HCT116 (cell line): Measurements from ENCODE around the gene MED13L. TPM values are rescaled to one million over a fixed set of nuclear protein-coding genes. Genes with fewer than 3 reads are reported as not detected.

Experiments used
- ATAC-seq: fragments of 200-7000 bp; cut with Tn5 transposase; 2 replicates; pipeline ENCODE4 v1.9.1; 2020; ENCODE audit warnings: mild to moderate bottlenecking, moderate library complexity
- BruUV-seq: library from RNA; stranded (reverse); fragments of 400-500 nt; replicated peaks from 2 replicates; lab custom pipeline; 2021; lab: Mats Ljungman, UMichigan
- CTCF ChIA-PET: fragments of 300-600 bp; sonication (Branson Sonifier 250); formaldehyde crosslinking; loops from one replicate; lab custom pipeline; 2021; ENCODE audit warnings: antibody characterized with exemption; lab: Charles Lee
- POLR2A ChIA-PET: fragments of 300-600, 350-600 bp; sonication (Branson Sonifier 250); formaldehyde crosslinking; loops from one replicate; lab custom pipeline; 2021; ENCODE audit warnings: antibody characterized with exemption; lab: Charles Lee
- RAD21 ChIA-PET, 2 experiments: fragments of 300-600 bp; sonication (Branson Sonifier 250); formaldehyde crosslinking; loops; one replicate each; lab custom pipeline; 2023; ENCODE audit warnings: low total read pairs in 2 of 2; ENCODE audit not compliant: uncharacterized antibody in 2 of 2, unreplicated experiment in 2 of 2, low non-redundant PET in 1 of 2; lab: Charles Lee
- DNase-seq: peaks from one replicate; pipeline ENCODE4 v3.0.0-alpha.2; 2010; ENCODE audit warnings: low read depth, low spot score
- H2AFZ ChIP-seq: fragments of 200-600 bp; shearing (Covaris generic), sonication (generic); 2 replicates; pipeline ENCODE4 v1.6.1; 2017; ENCODE audit warnings: low read depth, mixed run types, mixed read lengths, antibody characterized with exemption, low read length; ENCODE audit not compliant: poor library complexity, severe bottlenecking
- H3K27ac ChIP-seq: 2 replicates; pipeline ENCODE4 v1.5.1; 2012; ENCODE audit warnings: low read depth, low read length
- H3K27me3 ChIP-seq: fragments of 200-600 bp; sonication (generic); 2 replicates; pipeline ENCODE4 v1.6.1; 2016; ENCODE audit warnings: mixed run types, low read length, mixed read lengths; ENCODE audit not compliant: insufficient read depth
- H3K36me3 ChIP-seq, 2 experiments: fragments of 200-500 bp in 1 of 2; fragments of 200-600 bp in 1 of 2; sonication (Bioruptor generic) in 1 of 2; sonication (generic) in 1 of 2; 2 replicates each; pipeline versions ENCODE4 v1.5.1 to v1.6.1; 2014 to 2016; ENCODE audit warnings: low read length in 2 of 2, inconsistent platforms in 1 of 2, mixed read lengths in 1 of 2, mixed run types in 1 of 2; ENCODE audit not compliant: insufficient read depth in 2 of 2, control insufficient read depth in 1 of 2
- H3K4me1 ChIP-seq, 2 experiments: fragments of 200-600 bp in 1 of 2; sonication (generic) in 1 of 2; 2 replicates each; pipeline versions ENCODE4 v1.5.1 to v1.6.1; 2012 to 2017; ENCODE audit warnings: low read length in 2 of 2, inconsistent platforms in 1 of 2, mild to moderate bottlenecking in 1 of 2, mixed read lengths in 1 of 2, mixed run types in 1 of 2, moderate library complexity in 1 of 2; ENCODE audit not compliant: insufficient read depth in 2 of 2, control insufficient read depth in 1 of 2
- H3K4me2 ChIP-seq: fragments of 200-600 bp; sonication (generic); 2 replicates; pipeline ENCODE4 v1.6.1; 2017; ENCODE audit warnings: mixed run types, low read length, mixed read lengths
- H3K4me3 ChIP-seq, 2 experiments: fragments of 200-600 bp in 1 of 2; sonication (generic) in 1 of 2; replicated peaks in 1 of 2; 2 replicates each; pipeline ENCODE4 v1.5.1; 2011 to 2016; ENCODE audit warnings: low read length in 2 of 2, control low read depth in 1 of 2, low read depth in 1 of 2, mild to moderate bottlenecking in 1 of 2, mixed read lengths in 1 of 2, mixed run types in 1 of 2
- H3K79me2 ChIP-seq: fragments of 200-600 bp; sonication (generic); 2 replicates; pipeline ENCODE4 v1.6.1; 2017; ENCODE audit warnings: mild to moderate bottlenecking, mixed run types, low read length, moderate library complexity, mixed read lengths; ENCODE audit not compliant: insufficient read depth
- H3K9ac ChIP-seq: fragments of 200-600 bp; sonication (generic); 2 replicates; pipeline ENCODE4 v1.6.1; 2016; ENCODE audit warnings: low read length, mixed read lengths
- H3K9me2 ChIP-seq: fragments of 200-600 bp; sonication (generic), shearing (Covaris generic); 2 replicates; pipeline ENCODE4 v1.6.1; 2017; ENCODE audit warnings: mixed run types, mild to moderate bottlenecking, moderate library complexity; ENCODE audit not compliant: insufficient read depth
- H3K9me3 ChIP-seq, 2 experiments: fragments of 200-500 bp in 1 of 2; fragments of 200-600 bp in 1 of 2; sonication (Bioruptor generic) in 1 of 2; sonication (generic) in 1 of 2; 2 replicates each; pipeline ENCODE4 v1.6.1; 2014 to 2017; ENCODE audit warnings: low read length in 2 of 2, mixed read lengths in 2 of 2, inconsistent platforms in 1 of 2, low read depth in 1 of 2, mild to moderate bottlenecking in 1 of 2, mixed run types in 1 of 2, moderate library complexity in 1 of 2; ENCODE audit not compliant: control insufficient read depth in 1 of 2, insufficient read depth in 1 of 2
- H4K20me1 ChIP-seq: fragments of 200-600 bp; sonication (generic), shearing (Covaris generic); 2 replicates; pipeline ENCODE4 v1.6.1; 2017; ENCODE audit warnings: mixed run types, mild to moderate bottlenecking, moderate library complexity; ENCODE audit not compliant: insufficient read depth
- ATF3 ChIP-seq: IDR thresholded peaks from 2 replicates; pipeline ENCODE4 v1.6.1; 2012
- CEBPB ChIP-seq: IDR thresholded peaks from 2 replicates; pipeline ENCODE4 v1.6.1; 2012; ENCODE audit warnings: low read depth
- EGR1 ChIP-seq: IDR thresholded peaks from 2 replicates; pipeline ENCODE4 v1.6.1; 2012; ENCODE audit warnings: low read depth
- EZH2 ChIP-seq: fragments of 200-600 bp; sonication (generic); IDR thresholded peaks from 2 replicates; pipeline ENCODE4 v1.6.1; 2017; ENCODE audit warnings: antibody characterized with exemption, mixed run types
- FOSL1 ChIP-seq: IDR thresholded peaks from 2 replicates; pipeline ENCODE4 v1.6.1; 2012; ENCODE audit warnings: low read depth
- JUND ChIP-seq: IDR thresholded peaks from 2 replicates; pipeline ENCODE4 v1.6.1; 2012
- POLR2AphosphoS5 ChIP-seq: IDR thresholded peaks from 2 replicates; pipeline ENCODE4 v1.6.1; 2011; ENCODE audit warnings: mild to moderate bottlenecking, low read depth, low read length, moderate library complexity
- RAD21 ChIP-seq: IDR thresholded peaks from 2 replicates; pipeline ENCODE4 v1.6.1; 2012; ENCODE audit warnings: low read depth, mild to moderate bottlenecking
- SIN3A ChIP-seq: IDR thresholded peaks from 2 replicates; pipeline ENCODE4 v1.6.1; 2012; ENCODE audit warnings: low read depth
- SP1 ChIP-seq: IDR thresholded peaks from 2 replicates; pipeline ENCODE4 v1.6.1; 2012; ENCODE audit warnings: low read depth
- YY1 ChIP-seq: IDR thresholded peaks from 2 replicates; pipeline ENCODE4 v1.6.1; 2011; ENCODE audit warnings: low read length, low read depth, moderate library complexity, mild to moderate bottlenecking; ENCODE audit not compliant: insufficient replicate concordance; ENCODE audit errors: extremely low read depth
- ZNF274 ChIP-seq: fragments of 200-500 bp; sonication (Bioruptor generic); IDR thresholded peaks from 2 replicates; pipeline ENCODE4 v1.6.1; 2014; ENCODE audit warnings: mild to moderate bottlenecking, low read depth, low read length, inconsistent platforms
- intact Hi-C: fragments of 100-400 bp; cut with micrococcal nuclease; formaldehyde crosslinking; loops from 2 replicates; pipeline ENCODE4 v1.10.0; 2022
- total RNA-seq: library from RNA; stranded (reverse); gene quantifications from one replicate; pipeline ENCODE4 v1.2.1, GENCODE V29; 2021; ENCODE audit not compliant: unreplicated experiment
- TF ChIP-seq, protein P1 (sequence below): IDR thresholded peaks from 2 replicates; pipeline ENCODE4 v1.6.1; 2012; ENCODE audit warnings: low read depth

The MED13L gene
- total RNA-seq, 1 experiment from 2014 or later: 176 TPM

DNA sequence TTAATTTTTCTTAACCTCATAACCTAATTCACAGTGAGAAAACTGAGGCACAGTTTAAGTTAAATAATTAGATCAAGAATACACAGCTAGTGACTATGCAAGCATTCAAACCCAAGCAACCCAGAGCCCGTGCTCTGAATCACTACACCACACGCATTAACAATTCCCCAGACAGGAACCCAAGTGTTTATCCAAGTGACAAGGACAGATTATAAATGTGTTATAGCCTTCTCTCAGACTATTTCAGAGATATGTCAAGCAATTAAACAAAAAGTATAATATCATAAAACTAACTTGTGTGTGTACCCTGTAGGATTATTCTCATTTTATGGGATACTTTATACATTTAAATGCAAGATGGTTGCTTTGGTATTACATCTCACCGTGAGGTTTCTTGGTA is 43.8 kb downstream of the MED13L start:
- ChIA-PET POLR2A (no interaction called here), CTCF (no interaction called here), RAD21 (no interaction called here)
- Histone ChIP-seq H3K4me3 (no peak overlapping the region), H3K27ac (no peak overlapping the region), H3K4me2 (no peak overlapping the region), H3K79me2 (peaks cover 100% of the 10 kb centered on the region), H3K4me1 (peaks cover 11 to 19% of the 10 kb centered on the region in 2 experiments; a peak in 3 of 4 replicates), H3K9me3 (no peaks in the 10 kb centered on the region), H3K9me2 (no peaks in the 10 kb centered on the region), H4K20me1 (peaks cover 84% of the 10 kb centered on the region), H3K36me3 (0 out of 4 replicates have a peak, but pooled peaks cover 0 to 3% of the 10 kb centered on the region in 2 experiments), H3K9ac (no peak overlapping the region), H2AFZ (no peak overlapping the region), H3K27me3 (no peaks in the 10 kb centered on the region)
- no TSS peak for BruUV-seq
- no peak for TF ChIP-seq SP1
- no peak for TF ChIP-seq CEBPB
- TF ChIP-seq, protein P1, sequence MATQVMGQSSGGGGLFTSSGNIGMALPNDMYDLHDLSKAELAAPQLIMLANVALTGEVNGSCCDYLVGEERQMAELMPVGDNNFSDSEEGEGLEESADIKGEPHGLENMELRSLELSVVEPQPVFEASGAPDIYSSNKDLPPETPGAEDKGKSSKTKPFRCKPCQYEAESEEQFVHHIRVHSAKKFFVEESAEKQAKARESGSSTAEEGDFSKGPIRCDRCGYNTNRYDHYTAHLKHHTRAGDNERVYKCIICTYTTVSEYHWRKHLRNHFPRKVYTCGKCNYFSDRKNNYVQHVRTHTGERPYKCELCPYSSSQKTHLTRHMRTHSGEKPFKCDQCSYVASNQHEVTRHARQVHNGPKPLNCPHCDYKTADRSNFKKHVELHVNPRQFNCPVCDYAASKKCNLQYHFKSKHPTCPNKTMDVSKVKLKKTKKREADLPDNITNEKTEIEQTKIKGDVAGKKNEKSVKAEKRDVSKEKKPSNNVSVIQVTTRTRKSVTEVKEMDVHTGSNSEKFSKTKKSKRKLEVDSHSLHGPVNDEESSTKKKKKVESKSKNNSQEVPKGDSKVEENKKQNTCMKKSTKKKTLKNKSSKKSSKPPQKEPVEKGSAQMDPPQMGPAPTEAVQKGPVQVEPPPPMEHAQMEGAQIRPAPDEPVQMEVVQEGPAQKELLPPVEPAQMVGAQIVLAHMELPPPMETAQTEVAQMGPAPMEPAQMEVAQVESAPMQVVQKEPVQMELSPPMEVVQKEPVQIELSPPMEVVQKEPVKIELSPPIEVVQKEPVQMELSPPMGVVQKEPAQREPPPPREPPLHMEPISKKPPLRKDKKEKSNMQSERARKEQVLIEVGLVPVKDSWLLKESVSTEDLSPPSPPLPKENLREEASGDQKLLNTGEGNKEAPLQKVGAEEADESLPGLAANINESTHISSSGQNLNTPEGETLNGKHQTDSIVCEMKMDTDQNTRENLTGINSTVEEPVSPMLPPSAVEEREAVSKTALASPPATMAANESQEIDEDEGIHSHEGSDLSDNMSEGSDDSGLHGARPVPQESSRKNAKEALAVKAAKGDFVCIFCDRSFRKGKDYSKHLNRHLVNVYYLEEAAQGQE: no peak
- DNase-seq (no peak), ATAC-seq (no peak)
- intact Hi-C loops: no loop called here

DNA sequence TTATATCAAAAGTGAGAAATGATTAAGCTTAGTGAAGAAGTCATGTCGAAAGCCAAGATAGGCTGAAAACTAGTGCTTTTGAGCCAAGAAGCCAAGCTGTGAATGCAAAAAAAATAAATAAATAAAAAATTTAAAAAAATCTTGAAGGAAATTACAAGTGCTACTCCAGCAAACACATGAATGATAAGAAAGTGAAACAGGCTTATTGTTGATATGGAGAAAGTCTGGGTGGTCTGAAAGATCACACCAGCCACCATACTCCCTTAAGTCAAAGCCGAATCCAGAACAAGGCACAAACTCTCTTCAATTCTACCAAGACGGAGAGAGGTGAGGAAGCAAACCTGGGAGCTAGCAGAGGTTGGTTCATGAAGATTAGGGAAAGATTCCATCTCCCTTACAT is 49.7 kb downstream of the MED13L start:
- RAD21 ChIA-PET: no interaction called here
- Histone ChIP-seq H3K27me3 (no peaks in the 10 kb centered on the region), H3K9me2 (no peaks in the 10 kb centered on the region), H3K4me2 (no peak overlapping the region), H3K9me3 (no peaks in the 10 kb centered on the region), H4K20me1 (peaks cover 43% of the 10 kb centered on the region), H3K27ac (no peak overlapping the region), H2AFZ (no peak overlapping the region), H3K79me2 (peaks cover 100% of the 10 kb centered on the region), H3K9ac (no peak overlapping the region), H3K4me3 (no peak overlapping the region), H3K36me3 (no peaks in the 10 kb centered on the region), H3K4me1 (peaks cover 13 to 17% of the 10 kb centered on the region in 2 experiments)
- POLR2A ChIA-PET: no interaction called here
- CTCF ChIA-PET: interaction anchor here (2.1 kb wide), 1 partner anchor 8 kb away, joined by 7 read pairs; no protein-coding TSS in a partner anchor
- intact Hi-C loops: no loop called here
- no TSS peak for BruUV-seq
- DNase-seq (no peak), ATAC-seq (no peak)
- TF ChIP-seq, protein P1: no peak
- TF ChIP-seq YY1 (no peak), EGR1 (no peak), JUND (no peak), POLR2AphosphoS5 (no peak), EZH2 (no peak), ZNF274 (no peak), ATF3 (no peak), SIN3A (no peak), RAD21 (no peak), SP1 (no peak), FOSL1 (no peak), CEBPB (no peak)
